NCI-H2227 (cell line): Measurements from ENCODE around the gene POLR3B.
"Not testable (repeated sequence)": the region's sequence is repeated elsewhere in the genome, so short reads cannot be mapped to it uniquely, and the experiment has no call there.

Experiments
- DNase-seq: peaks from one replicate; lab custom pipeline; 2025; ENCODE audit not compliant: unreplicated experiment; lab: John Stamatoyannopoulos, UW

Gene POLR3B

GRCh38 chr12:106459124-106459523, 101.6 kb downstream of the POLR3B start:
- no peak for DNase-seq

- no peak for DNase-seq
These were observed 102.0 kb downstream of the POLR3B start for GRCh38 chr12:106459534-106459933.

- DNase-seq = no peak
These were observed 104.2 kb downstream of the POLR3B start for GRCh38 chr12:106461730-106462129.

- DNase-seq = not testable (repeated sequence)
These were observed 108.1 kb downstream of the POLR3B start for GRCh38 chr12:106465605-106466004.

GRCh38 chr12:106475662-106476061, 118.1 kb downstream of the POLR3B start:
- DNase-seq = not testable (repeated sequence)

- DNase-seq = not testable (repeated sequence)
These were observed 120.1 kb downstream of the POLR3B start for GRCh38 chr12:106477627-106478026.

- no peak for DNase-seq
These were observed 122.7 kb downstream of the POLR3B start for GRCh38 chr12:106480251-106480650.

- DNase-seq = no peak
These were observed 123.7 kb downstream of the POLR3B start for GRCh38 chr12:106481246-106481645.

- DNase-seq = no peak
These were observed 130.1 kb downstream of the POLR3B start for GRCh38 chr12:106487664-106488063.

GRCh38 chr12:106488884-106489283, 131.3 kb downstream of the POLR3B start:
- no peak for DNase-seq

- no peak for DNase-seq
These were observed 132.7 kb downstream of the POLR3B start for GRCh38 chr12:106490264-106490663.

GRCh38 chr12:106492857-106493256, 135.3 kb downstream of the POLR3B start:
- no peak for DNase-seq

GRCh38 chr12:106493531-106493930, 136.0 kb downstream of the POLR3B start:
- no peak for DNase-seq

GRCh38 chr12:106495354-106495965, 137.9 kb downstream of the POLR3B start:
- DNase-seq = no peak

GRCh38 chr12:106498056-106498455, 140.5 kb downstream of the POLR3B start:
- DNase-seq = no peak

GRCh38 chr12:106499628-106500027, 142.1 kb downstream of the POLR3B start:
- no peak for DNase-seq

- peak; percentile 18 for DNase-seq
These were observed 149.1 kb downstream of the POLR3B start for GRCh38 chr12:106506691-106507090.

GRCh38 chr12:106508966-106509365, 151.4 kb downstream of the POLR3B start:
- DNase-seq = no peak

GRCh38 chr12:106511365-106511764, 153.8 kb downstream of the POLR3B start:
- DNase-seq = no peak

- DNase-seq = no peak
These were observed 159.8 kb downstream of the POLR3B start for GRCh38 chr12:106517314-106517713.

- DNase-seq = no peak
These were observed 162.1 kb downstream of the POLR3B start for GRCh38 chr12:106519607-106520021.

- DNase-seq = no peak
These were observed 164.4 kb downstream of the POLR3B start for GRCh38 chr12:106521901-106522300.

- no peak for DNase-seq
These were observed 165.2 kb downstream of the POLR3B start for GRCh38 chr12:106522708-106523107.
